H1 (cell line): ENCODE measurements around the gene GPRC6A. TPM values are rescaled to one million over a fixed set of nuclear protein-coding genes. Genes with fewer than 3 reads are reported as not detected.

ENCODE experiments used
- CTCF ChIA-PET: fragments of 300-600 bp; sonication (Branson Sonifier 250); formaldehyde crosslinking; loops from one replicate; lab custom pipeline; 2021; ENCODE audit not compliant: partially characterized antibody; lab: Charles Lee
- POLR2A ChIA-PET: fragments of 300-600 bp; sonication (Branson Sonifier 250); formaldehyde crosslinking; loops from one replicate; lab custom pipeline; 2021; ENCODE audit warnings: inconsistent platforms; ENCODE audit not compliant: partially characterized antibody; lab: Charles Lee
- DNase-seq, 2 experiments: peaks; one replicate each; pipeline versions ENCODE4 v3.0.0 to v3.0.0-alpha.2; 2010 to 2022; ENCODE audit warnings: low spot score in 2 of 2, low read depth in 1 of 2, mixed read lengths in 1 of 2
- FAIRE-seq: peaks from 2 replicates; lab custom pipeline; 2011; peaks lifted over from hg19 to GRCh38; lab: Jason Lieb, UNC
- H2AFZ ChIP-seq: 2 replicates; pipeline ENCODE4 v1.8.1; 2012; ENCODE audit warnings: low read length, inconsistent platforms
- H2AK5ac ChIP-seq: 2 replicates; pipeline ENCODE4 v1.6.1; 2013; ENCODE audit warnings: low read depth, low read length
- H2BK120ac ChIP-seq: replicated peaks from 2 replicates; pipeline ENCODE3; 2013; ENCODE audit warnings: low read depth, low read length, inconsistent platforms
- H2BK12ac ChIP-seq: 2 replicates; pipeline ENCODE4 v1.6.1; 2013; ENCODE audit warnings: low read depth, low read length
- H2BK15ac ChIP-seq: 2 replicates; pipeline ENCODE4 v1.6.1; 2013; ENCODE audit warnings: low read length
- H2BK20ac ChIP-seq: 2 replicates; pipeline ENCODE4 v1.6.1; 2013; ENCODE audit warnings: low read length
- H2BK5ac ChIP-seq: 2 replicates; pipeline ENCODE4 v1.6.1; 2013; ENCODE audit warnings: low read depth, low read length
- H3K14ac ChIP-seq: 2 replicates; pipeline ENCODE4 v1.6.1; 2013; ENCODE audit warnings: inconsistent platforms; ENCODE audit not compliant: insufficient read length
- H3K18ac ChIP-seq: 2 replicates; pipeline ENCODE4 v1.6.1; 2013; ENCODE audit warnings: low read length; ENCODE audit errors: extremely low read depth
- H3K23ac ChIP-seq: 2 replicates; pipeline ENCODE4 v1.6.1; 2013; ENCODE audit warnings: inconsistent platforms; ENCODE audit not compliant: insufficient read length
- H3K23me2 ChIP-seq: 2 replicates; pipeline ENCODE4 v1.6.1; 2013; ENCODE audit warnings: low read depth, low read length
- H3K27ac ChIP-seq: 2 replicates; pipeline ENCODE4 v1.6.1; 2011; ENCODE audit warnings: low read depth, low read length, inconsistent platforms
- H3K27me3 ChIP-seq, 4 experiments: replicated peaks in 1 of 4; 1 replicate in 1 of 4; 2 replicates in 3 of 4; pipeline versions ENCODE4 v1.6.1 to v1.8.1; 2011 to 2013; ENCODE audit warnings: low read length in 3 of 4, mild to moderate bottlenecking in 3 of 4, inconsistent platforms in 2 of 4, mixed read lengths in 2 of 4, moderate library complexity in 1 of 4; ENCODE audit not compliant: control insufficient read depth in 3 of 4, insufficient read depth in 3 of 4; ENCODE audit errors: extremely low read depth in 1 of 4
- H3K36me3 ChIP-seq, 4 experiments: 2 replicates each; pipeline versions ENCODE4 v1.6.1 to v1.8.1; 2011 to 2013; ENCODE audit warnings: mild to moderate bottlenecking in 4 of 4, low read length in 3 of 4, moderate library complexity in 2 of 4, control low read depth in 1 of 4, inconsistent platforms in 1 of 4; ENCODE audit not compliant: insufficient read depth in 4 of 4, control insufficient read depth in 2 of 4
- H3K4ac ChIP-seq: replicated peaks from 2 replicates; pipeline ENCODE3; 2013; ENCODE audit warnings: low read length, low read depth, mixed read lengths, inconsistent platforms; ENCODE audit not compliant: insufficient read length
- H3K4me1 ChIP-seq, 4 experiments: replicated peaks in 1 of 4; 1 replicate in 1 of 4; 2 replicates in 3 of 4; pipeline versions ENCODE4 v1.6.1 to v1.8.1; 2011 to 2013; ENCODE audit warnings: low read length in 3 of 4, inconsistent platforms in 2 of 4, mixed read lengths in 1 of 4; ENCODE audit not compliant: insufficient read depth in 4 of 4, control insufficient read depth in 3 of 4
- H3K4me2 ChIP-seq, 2 experiments: 2 replicates each; pipeline versions ENCODE4 v1.6.1 to v1.8.1; 2011 to 2013; ENCODE audit warnings: low read depth in 2 of 2, low read length in 2 of 2, control low read depth in 1 of 2, inconsistent platforms in 1 of 2, mild to moderate bottlenecking in 1 of 2; ENCODE audit not compliant: insufficient read depth in 1 of 2
- H3K4me3 ChIP-seq, 4 experiments: fragments of 200-600, 300-600 bp in 1 of 4; sonication (generic), shearing (Covaris generic), sonication (Bioruptor Twin) in 1 of 4; 2 replicates each; pipeline versions ENCODE4 v1.5.1 to v1.8.1; 2011 to 2016; ENCODE audit warnings: low read length in 4 of 4, low read depth in 3 of 4, control low read depth in 2 of 4, inconsistent platforms in 2 of 4, mild to moderate bottlenecking in 2 of 4, mixed read lengths in 1 of 4, moderate library complexity in 1 of 4; ENCODE audit not compliant: insufficient read depth in 2 of 4; ENCODE audit errors: extremely low read depth in 1 of 4
- H3K56ac ChIP-seq: replicated peaks from 2 replicates; pipeline ENCODE3; 2013; ENCODE audit warnings: low read depth, mild to moderate bottlenecking, mixed read lengths, low read length, inconsistent platforms; ENCODE audit not compliant: insufficient read length
- H3K79me1 ChIP-seq: 2 replicates; pipeline ENCODE4 v1.6.1; 2013; ENCODE audit warnings: low read depth, low read length, control low read depth
- H3K79me2 ChIP-seq, 2 experiments: 2 replicates each; pipeline versions ENCODE4 v1.6.1 to v1.8.1; 2012 to 2013; ENCODE audit warnings: low read length in 2 of 2, mild to moderate bottlenecking in 2 of 2, inconsistent platforms in 1 of 2; ENCODE audit not compliant: insufficient read depth in 2 of 2, control insufficient read depth in 1 of 2
- H3K9ac ChIP-seq, 4 experiments: replicated peaks in 1 of 4; 1 replicate in 1 of 4; 2 replicates in 3 of 4; pipeline versions ENCODE4 v1.6.1 to v1.8.1; 2011 to 2013; ENCODE audit warnings: low read depth in 3 of 4, low read length in 3 of 4, control low read depth in 2 of 4, mild to moderate bottlenecking in 2 of 4, moderate library complexity in 2 of 4, inconsistent platforms in 1 of 4; ENCODE audit errors: extremely low read depth in 1 of 4
- H3K9me3 ChIP-seq, 2 experiments: 2 replicates each; pipeline versions ENCODE4 v1.6.1 to v1.8.1; 2012 to 2013; ENCODE audit warnings: mild to moderate bottlenecking in 2 of 2, moderate library complexity in 2 of 2, control low read depth in 1 of 2, inconsistent platforms in 1 of 2, low read depth in 1 of 2, low read length in 1 of 2, mixed read lengths in 1 of 2; ENCODE audit not compliant: insufficient read depth in 2 of 2
- H4K20me1 ChIP-seq, 2 experiments: replicated peaks in 1 of 2; 2 replicates each; pipeline versions ENCODE3 to v1.8.1; 2011 to 2013; ENCODE audit warnings: inconsistent platforms in 2 of 2, low read length in 2 of 2, mild to moderate bottlenecking in 1 of 2; ENCODE audit not compliant: insufficient read depth in 2 of 2, control insufficient read depth in 1 of 2
- H4K5ac ChIP-seq: 2 replicates; pipeline ENCODE4 v1.6.1; 2013; ENCODE audit warnings: low read length, low read depth, mixed read lengths, inconsistent platforms; ENCODE audit not compliant: insufficient read length
- H4K8ac ChIP-seq: 2 replicates; pipeline ENCODE4 v1.8.0; 2013; ENCODE audit warnings: mild to moderate bottlenecking, moderate library complexity, low read length, inconsistent platforms; ENCODE audit not compliant: insufficient read depth; ENCODE audit errors: extremely low read depth
- H4K91ac ChIP-seq: replicated peaks from 2 replicates; pipeline ENCODE3; 2013; ENCODE audit warnings: low read length, mixed read lengths, inconsistent platforms; ENCODE audit not compliant: insufficient read length
- EGR1 ChIP-seq: IDR thresholded peaks from 2 replicates; pipeline ENCODE4 v1.6.1; 2011; ENCODE audit warnings: low read depth, low read length, borderline replicate concordance
- KDM5A ChIP-seq: fragments of 200-600 bp; IDR thresholded peaks from 2 replicates; pipeline ENCODE4 v1.7.1; 2012; ENCODE audit warnings: mild to moderate bottlenecking, low read length, inconsistent platforms, mixed read lengths
- RAD21 ChIP-seq, 2 experiments: IDR thresholded peaks in 1 of 2; conservative IDR thresholded peaks in 1 of 2; 2 replicates each; pipeline ENCODE4 v1.6.1; 2011; ENCODE audit warnings: low read depth in 2 of 2, low read length in 2 of 2, improper control_type of control experiment in 1 of 2, inconsistent platforms in 1 of 2, mild to moderate bottlenecking in 1 of 2, moderate library complexity in 1 of 2
- WGBS, 2 experiments: shearing (Covaris generic) in 1 of 2; methylation state at CpG; one replicate each; pipeline versions ENCODE4 v1.1.6 to v1.1.7; 2013 to 2015; ENCODE audit warnings: low lambda C conversion rate in 2 of 2, mixed read lengths in 2 of 2, inconsistent platforms in 1 of 2, low coverage in 1 of 2, missing lambda C conversion rate in 1 of 2; ENCODE audit not compliant: insufficient replicate concordance in 2 of 2, insufficient coverage in 1 of 2, insufficient read length in 1 of 2; ENCODE audit errors: extremely low coverage in 1 of 2, missing lambda C conversion rate in 1 of 2; 5-methylcytosine and 5-hydroxymethylcytosine counted together
- polyA plus RNA-seq, 7 experiments: library from polyadenylated mRNA; depleted of rRNA in 3 of 7; stranded (reverse) in 5 of 7; unstranded in 2 of 7; fragments of >200 nt in 5 of 7; fragments of 200-250 nt in 2 of 7; gene quantifications; 1 replicate in 5 of 7; 2 replicates in 1 of 7; 4 replicates in 1 of 7; pipeline versions ENCODE4 v1.2.1 to v1.2.3, GENCODE V29; 2011 to 2013; ENCODE audit warnings: missing spikeins in 2 of 7, mixed read lengths in 2 of 7
- total RNA-seq: library from RNA; stranded (reverse); fragmentation: NEBNext Ultra II Directional; extraction: Animal tissue kit (Norgen Biotek cat#: 25700); gene quantifications from 2 replicates; pipeline ENCODE4 v1.2.1, GENCODE V29; 2021

The GPRC6A gene
- total and polyA plus RNA-seq, 2 of the 8 experiments (the other 6 are each of a cell fraction or from before 2014, with no cell fraction given): 0.09 to 0.22 TPM

GRCh38 chr6:116766506-116767176 is 62.2 kb downstream of the GPRC6A start:
- Histone ChIP-seq H3K23ac (no peak overlapping the region), H2BK15ac (no peak overlapping the region), H3K9me3 (no peaks in the 10 kb centered on the region), H3K14ac (no peak overlapping the region), H3K36me3 (no peaks in the 10 kb centered on the region), H2BK12ac (no peak overlapping the region), H3K4me2 (no peak overlapping the region; a peak in 1 of 4 replicates), H3K4me3 (no peak overlapping the region), H2BK20ac (no peak overlapping the region), H3K27me3 (peaks cover 8 to 31% (median 24%) of the 10 kb centered on the region in 4 experiments), H4K91ac (no peak overlapping the region), H3K79me1 (no peaks in the 10 kb centered on the region), H3K4me1 (peaks cover 0 to 2% (median 0%) of the 10 kb centered on the region in 4 experiments; a peak in 3 of 7 replicates), H3K9ac (no peak overlapping the region), H2BK5ac (no peak overlapping the region), H2BK120ac (no peak overlapping the region), H3K27ac (no peak overlapping the region), H3K79me2 (no peaks in the 10 kb centered on the region), H3K56ac (no peak overlapping the region), H3K18ac (no peak overlapping the region), H4K5ac (no peak overlapping the region), H3K4ac (no peak overlapping the region), H4K20me1 (no peaks in the 10 kb centered on the region), H3K23me2 (peaks cover 12% of the 10 kb centered on the region; the same call in 1 of the 2 replicates), H4K8ac (no peak overlapping the region), H2AFZ (no peak overlapping the region), H2AK5ac (no peak overlapping the region)
- DNase-seq: no peak
- 78% methylated on average over 5 of the region's 5 CpGs; no CpG with 5 or more reads in 1 of the 2 experiments for WGBS, 2 experiments
- ChIA-PET POLR2A (interaction anchor here (1.0 kb wide), 1 partner anchor 150 kb away, joined by 3 read pairs; the partner anchor contains the start of gene RSPH4A), CTCF (interaction anchor here (0.6 to 1.7 kb wide), 5 partner anchors 10 to 202 kb away, joined by 3 to 13 read pairs (median 4); no protein-coding TSS in a partner anchor)
- FAIRE-seq: no peak
- TF ChIP-seq KDM5A (no peak), EGR1 (no peak), RAD21 (IDR thresholded peaks at IDR 0.05 in 1 of 2, conservative IDR thresholded peaks at IDR 0.05 in 1 of 2; ENCODE audit: low read depth in 2 of 2, low read length in 2 of 2) (no peak)
